Measurements from ENCODE around the gene SAE1. TPM values are rescaled to one million over a fixed set of nuclear protein-coding genes. Genes with fewer than 3 reads are reported as not detected.

Gene SAE1
- total RNA-seq, 1 experiment from 2014 or later = 234 TPM

- Mint-ChIP-seq H3K4me1 (peaks cover 16 to 22% of the 10 kb centered on the region in 2 experiments), H3K4me3 (peak overlapping the region; percentile 63 to 77), H3K36me3 (ENCODE audit: insufficient read depth in 1 of 3, low read depth in 3 of 3) (no peaks in the 10 kb centered on the region; a peak in 1 of 7 replicates), H3K27ac (peak overlapping the region; percentile 14 to 93 (median 83); a peak in 5 of 7 replicates), H3K9me3 (peaks cover 0 to 3% of the 10 kb centered on the region in 2 experiments; a peak in 1 of 5 replicates), H3K27me3 (ENCODE audit: low read depth) (peaks cover 18% of the 10 kb centered on the region)
- Histone ChIP-seq H3K79me1 (ENCODE audit: insufficient read depth, low read depth, low read length, poor library complexity, severe bottlenecking) (no peaks in the 10 kb centered on the region), H2BK20ac (ENCODE audit: low read depth, low read length, poor library complexity, severe bottlenecking) (no peak overlapping the region), H3K27ac (ENCODE audit: insufficient read length, low read depth, low read length) (no peak overlapping the region), H4K8ac (replicated peaks; ENCODE audit: insufficient read length, low read depth, low read length) (no peak overlapping the region), H3K23ac (ENCODE audit: insufficient read length, low read depth, low read length) (no peak overlapping the region), H3K79me2 (ENCODE audit: insufficient read depth, low read length) (no peaks in the 10 kb centered on the region), H2BK12ac (ENCODE audit: insufficient read length, low read depth, low read length) (no peak overlapping the region), H3K9me3 (ENCODE audit: control insufficient read depth, low read depth, low read length) (no peaks in the 10 kb centered on the region), H3T11ph (ENCODE audit: low read length) (no peak overlapping the region), H3K9ac (ENCODE audit: extremely low read depth, insufficient read length, low read length) (no peak overlapping the region), H2BK120ac (ENCODE audit: low read depth, low read length, poor library complexity, severe bottlenecking) (no peak overlapping the region), H4K20me1 (ENCODE audit: control insufficient read depth, insufficient read depth, insufficient read length) (no peaks in the 10 kb centered on the region), H3K23me2 (ENCODE audit: insufficient read length, low read depth, low read length, poor library complexity, severe bottlenecking) (peaks cover 13% of the 10 kb centered on the region), H2BK15ac (ENCODE audit: low read depth, low read length) (no peak overlapping the region), H2AFZ (ENCODE audit: low read length) (no peak overlapping the region), H4K91ac (ENCODE audit: insufficient read length, low read depth, low read length) (no peak overlapping the region), H3K4ac (ENCODE audit: low read depth, low read length) (no peak overlapping the region), H3K56ac (ENCODE audit: insufficient read length, low read depth, low read length) (no peak overlapping the region), H3K14ac (ENCODE audit: insufficient read depth, low read length) (peak overlapping the region; percentile 62; the same call in 1 of the 2 replicates), H3K27me3 (ENCODE audit: insufficient read depth, low read length) (peaks cover 2% of the 10 kb centered on the region; the same call in 1 of the 2 replicates), H2BK5ac (ENCODE audit: insufficient read length, low read length) (no peak overlapping the region), H3K4me1 (ENCODE audit: insufficient read depth, low read length) (peaks cover 3% of the 10 kb centered on the region; the same call in 1 of the 2 replicates), H3K18ac (ENCODE audit: insufficient read length, low read depth, low read length) (peak overlapping the region; percentile 89), H2AK5ac (ENCODE audit: insufficient read length, low read length) (no peak overlapping the region), H4K5ac (ENCODE audit: insufficient read length, low read depth, low read length) (no peak overlapping the region), H3K4me2 (ENCODE audit: insufficient read depth, insufficient read length, low read length) (peak overlapping the region; percentile 31)
- no CpG with 5 or more reads among the region's 46 CpGs for WGBS (ENCODE audit: extremely low coverage, insufficient read length, low lambda C conversion rate)
- DNase-seq = peak; percentile 97
- TF ChIP-seq, protein P1, sequence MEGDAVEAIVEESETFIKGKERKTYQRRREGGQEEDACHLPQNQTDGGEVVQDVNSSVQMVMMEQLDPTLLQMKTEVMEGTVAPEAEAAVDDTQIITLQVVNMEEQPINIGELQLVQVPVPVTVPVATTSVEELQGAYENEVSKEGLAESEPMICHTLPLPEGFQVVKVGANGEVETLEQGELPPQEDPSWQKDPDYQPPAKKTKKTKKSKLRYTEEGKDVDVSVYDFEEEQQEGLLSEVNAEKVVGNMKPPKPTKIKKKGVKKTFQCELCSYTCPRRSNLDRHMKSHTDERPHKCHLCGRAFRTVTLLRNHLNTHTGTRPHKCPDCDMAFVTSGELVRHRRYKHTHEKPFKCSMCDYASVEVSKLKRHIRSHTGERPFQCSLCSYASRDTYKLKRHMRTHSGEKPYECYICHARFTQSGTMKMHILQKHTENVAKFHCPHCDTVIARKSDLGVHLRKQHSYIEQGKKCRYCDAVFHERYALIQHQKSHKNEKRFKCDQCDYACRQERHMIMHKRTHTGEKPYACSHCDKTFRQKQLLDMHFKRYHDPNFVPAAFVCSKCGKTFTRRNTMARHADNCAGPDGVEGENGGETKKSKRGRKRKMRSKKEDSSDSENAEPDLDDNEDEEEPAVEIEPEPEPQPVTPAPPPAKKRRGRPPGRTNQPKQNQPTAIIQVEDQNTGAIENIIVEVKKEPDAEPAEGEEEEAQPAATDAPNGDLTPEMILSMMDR (conservative IDR thresholded peaks at IDR 0.05) = peak; percentile 99
Observed at GRCh38 chr19:47243776-47244547, 113.3 kb downstream of the SAE1 start.

Data from H9 (cell line).